Measurements from ENCODE around the gene RFX3.

The RFX3 gene

GRCh38 chr9:3525836-3526164, at the start of gene RFX3:
Gene RFX3, minus strand, starts transcription at chr9:3526001. Its CDS starts 130,413 bp downstream, at chr9:3395588.
- DNase-seq = peak; percentile 95

- no peak for DNase-seq
These were observed 45.7 kb upstream of the RFX3 start for GRCh38 chr9:3571500-3571899.

GRCh38 chr9:3569529-3569928, 43.7 kb upstream of the RFX3 start:
- DNase-seq = no peak

GRCh38 chr9:3567988-3568387, 42.2 kb upstream of the RFX3 start:
- no peak for DNase-seq

GRCh38 chr9:3553076-3553765, 27.4 kb upstream of the RFX3 start:
- no peak for DNase-seq

- DNase-seq = no peak
These were observed 23.4 kb upstream of the RFX3 start for GRCh38 chr9:3549225-3549624.

GRCh38 chr9:3548648-3549047, 22.8 kb upstream of the RFX3 start:
- no peak for DNase-seq

GRCh38 chr9:3541206-3541605, 15.4 kb upstream of the RFX3 start:
- no peak for DNase-seq

- no peak for DNase-seq
These were observed 9.0 kb upstream of the RFX3 start for GRCh38 chr9:3534614-3535404.

- no peak for DNase-seq
These were observed 6.4 kb upstream of the RFX3 start for GRCh38 chr9:3532158-3532557.

GRCh38 chr9:3528451-3528850, 2.6 kb upstream of the RFX3 start:
- DNase-seq = no peak

GRCh38 chr9:3526997-3527940, 1.5 kb upstream of the RFX3 start:
- DNase-seq = peak; percentile 87

GRCh38 chr9:3526165-3526996, 580 bp upstream of the RFX3 start:
- DNase-seq = peak; percentile 91

GRCh38 chr9:3525096-3525835, 535 bp downstream of the RFX3 start:
- peak; percentile 56 for DNase-seq

- peak; percentile 62 for DNase-seq
These were observed 3.8 kb downstream of the RFX3 start for GRCh38 chr9:3521966-3522365.

GRCh38 chr9:3520564-3520963, 5.2 kb downstream of the RFX3 start:
- DNase-seq = peak; percentile 21

- no peak for DNase-seq
These were observed 8.3 kb downstream of the RFX3 start for GRCh38 chr9:3517377-3518048.

- DNase-seq = no peak
These were observed 9.0 kb downstream of the RFX3 start for GRCh38 chr9:3516667-3517330.

- DNase-seq = no peak
These were observed 10.4 kb downstream of the RFX3 start for GRCh38 chr9:3515405-3515804.

GRCh38 chr9:3514786-3515185, 11.0 kb downstream of the RFX3 start:
- DNase-seq = no peak
